KMS-11 (cell line): ENCODE results near the gene TKT.

ENCODE experiments used
- H2AFZ ChIP-seq: fragments of 200-600 bp; sonication (generic); 2 replicates; pipeline ENCODE4 v1.6.1; 2016; ENCODE audit warnings: antibody characterized with exemption, mixed run types, low read depth
- H3K27ac ChIP-seq: fragments of 200-600 bp; sonication (generic); 2 replicates; pipeline ENCODE4 v1.6.1; 2016; ENCODE audit warnings: mild to moderate bottlenecking, mixed run types
- H3K27me3 ChIP-seq: fragments of 200-600 bp; sonication (generic); 2 replicates; pipeline ENCODE4 v1.6.1; 2017; ENCODE audit warnings: mild to moderate bottlenecking, low read depth, mixed run types, moderate library complexity; ENCODE audit not compliant: insufficient read depth
- H3K36me3 ChIP-seq: fragments of 200-600 bp; sonication (generic); 2 replicates; pipeline ENCODE4 v1.6.1; 2017; ENCODE audit warnings: mild to moderate bottlenecking, mixed run types; ENCODE audit not compliant: insufficient read depth
- H3K4me1 ChIP-seq: fragments of 200-600 bp; sonication (generic); 2 replicates; pipeline ENCODE4 v1.6.1; 2016; ENCODE audit warnings: mild to moderate bottlenecking, low read depth, mixed run types; ENCODE audit not compliant: poor library complexity, severe bottlenecking
- H3K4me2 ChIP-seq: fragments of 200-600 bp; sonication (generic); 2 replicates; pipeline ENCODE4 v1.7.0; 2016; ENCODE audit warnings: mild to moderate bottlenecking, mixed run types
- H3K4me3 ChIP-seq: fragments of 200-600 bp; sonication (generic); IDR thresholded peaks from 2 replicates; pipeline ENCODE4 v1.6.1; 2017; ENCODE audit warnings: low read depth, low read length, mixed read lengths; ENCODE audit not compliant: insufficient read depth
- H3K79me2 ChIP-seq: fragments of 200-600 bp; sonication (generic); 2 replicates; pipeline ENCODE4 v1.6.1; 2016; ENCODE audit warnings: low read depth, mixed run types; ENCODE audit not compliant: insufficient read depth
- H3K9ac ChIP-seq: fragments of 200-600 bp; sonication (generic); 2 replicates; pipeline ENCODE4 v1.6.1; 2016; ENCODE audit warnings: mild to moderate bottlenecking, mixed run types
- H4K20me1 ChIP-seq: fragments of 200-600 bp; sonication (generic); 2 replicates; pipeline ENCODE4 v1.6.1; 2016; ENCODE audit warnings: mild to moderate bottlenecking, mixed run types; ENCODE audit not compliant: insufficient read depth
- CTCF ChIP-seq: fragments of 200-600 bp; sonication (generic); conservative IDR thresholded peaks from 2 replicates; pipeline ENCODE4 v1.6.1; 2017; ENCODE audit warnings: low read depth, mild to moderate bottlenecking, antibody characterized with exemption, low read length, moderate library complexity, mixed read lengths

TKT gene

GRCh38 chr3:53238051-53238850 is 17.6 kb downstream of the TKT start:
- Histone ChIP-seq H3K27ac (no peak overlapping the region), H3K4me2 (no peak overlapping the region), H3K79me2 (peaks cover 12% of the 10 kb centered on the region; the same call in 1 of the 2 replicates), H4K20me1 (peaks cover 6% of the 10 kb centered on the region; the same call in 1 of the 2 replicates), H3K36me3 (no peaks in the 10 kb centered on the region), H3K4me3 (no peak overlapping the region), H3K9ac (no peak overlapping the region), H3K4me1 (peaks cover 17% of the 10 kb centered on the region), H3K27me3 (no peaks in the 10 kb centered on the region), H2AFZ (no peak overlapping the region)
- TF ChIP-seq CTCF: no peak

- H3K4me3 ChIP-seq: no peak overlapping the region
- H4K20me1 ChIP-seq: no peaks in the 10 kb centered on the region
- H3K36me3 ChIP-seq: no peaks in the 10 kb centered on the region
- H3K79me2 ChIP-seq: peaks cover 3% of the 10 kb centered on the region; the same call in 1 of the 2 replicates
- H3K9ac ChIP-seq: no peak overlapping the region; the same call in 1 of the 2 replicates
- TF ChIP-seq CTCF: no peak
- no peak overlapping the region for H2AFZ ChIP-seq
- peaks cover 17% of the 10 kb centered on the region for H3K4me1 ChIP-seq
- peak overlapping the region; percentile 55; the same call in 1 of the 2 replicates for H3K27ac ChIP-seq
- H3K4me2 ChIP-seq: no peak overlapping the region
- no peaks in the 10 kb centered on the region for H3K27me3 ChIP-seq
Measured at GRCh38 chr3:53236112-53236841, 19.5 kb downstream of the TKT start.

GRCh38 chr3:53235545-53235944 is 20.3 kb downstream of the TKT start:
- no peak overlapping the region for H3K9ac ChIP-seq

GRCh38 chr3:53234841-53235232 is 21.0 kb downstream of the TKT start:
- H3K79me2 ChIP-seq: no peaks in the 10 kb centered on the region
- no peak for TF ChIP-seq CTCF

More at GRCh38 chr3:53235545-53235944, 20.3 kb downstream of the TKT start:
- peaks cover 17% of the 10 kb centered on the region for H3K4me1 ChIP-seq
- H3K27ac ChIP-seq: peak overlapping the region; percentile 55; the same call in 1 of the 2 replicates
- no peaks in the 10 kb centered on the region for H3K79me2 ChIP-seq
- no peak for TF ChIP-seq CTCF
- no peaks in the 10 kb centered on the region for H4K20me1 ChIP-seq
- no peak overlapping the region for H2AFZ ChIP-seq
- no peak overlapping the region for H3K4me2 ChIP-seq
- no peaks in the 10 kb centered on the region for H3K36me3 ChIP-seq
- H3K4me3 ChIP-seq: no peak overlapping the region
- H3K27me3 ChIP-seq: no peaks in the 10 kb centered on the region

More at GRCh38 chr3:53234841-53235232, 21.0 kb downstream of the TKT start:
- H3K9ac ChIP-seq: no peak overlapping the region
- H2AFZ ChIP-seq: no peak overlapping the region
- H3K27me3 ChIP-seq: no peaks in the 10 kb centered on the region
- no peak overlapping the region for H3K4me3 ChIP-seq
- H4K20me1 ChIP-seq: no peaks in the 10 kb centered on the region
- H3K27ac ChIP-seq: no peak overlapping the region
- H3K36me3 ChIP-seq: no peaks in the 10 kb centered on the region
- H3K4me1 ChIP-seq: peaks cover 17% of the 10 kb centered on the region
- H3K4me2 ChIP-seq: no peak overlapping the region
